GM18951 (cell line): ENCODE results near the gene IMP4.

Experiments used
- POLR2A ChIP-seq: IDR thresholded peaks from 4 replicates; pipeline ENCODE4 v1.6.1; 2011; ENCODE audit warnings: mild to moderate bottlenecking; ENCODE audit not compliant: insufficient read length, insufficient read depth; ENCODE audit errors: extremely low read depth
- in situ Hi-C: fragments of 300-500 bp; cut with MboI; formaldehyde crosslinking; loops from one replicate; pipeline ENCODE4 v1.12.0; 2022; ENCODE audit warnings: low sequenced_read_pairs, mixed read lengths, inconsistent platforms; ENCODE audit not compliant: unreplicated experiment

IMP4 gene, protein sequence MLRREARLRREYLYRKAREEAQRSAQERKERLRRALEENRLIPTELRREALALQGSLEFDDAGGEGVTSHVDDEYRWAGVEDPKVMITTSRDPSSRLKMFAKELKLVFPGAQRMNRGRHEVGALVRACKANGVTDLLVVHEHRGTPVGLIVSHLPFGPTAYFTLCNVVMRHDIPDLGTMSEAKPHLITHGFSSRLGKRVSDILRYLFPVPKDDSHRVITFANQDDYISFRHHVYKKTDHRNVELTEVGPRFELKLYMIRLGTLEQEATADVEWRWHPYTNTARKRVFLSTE

DNA sequence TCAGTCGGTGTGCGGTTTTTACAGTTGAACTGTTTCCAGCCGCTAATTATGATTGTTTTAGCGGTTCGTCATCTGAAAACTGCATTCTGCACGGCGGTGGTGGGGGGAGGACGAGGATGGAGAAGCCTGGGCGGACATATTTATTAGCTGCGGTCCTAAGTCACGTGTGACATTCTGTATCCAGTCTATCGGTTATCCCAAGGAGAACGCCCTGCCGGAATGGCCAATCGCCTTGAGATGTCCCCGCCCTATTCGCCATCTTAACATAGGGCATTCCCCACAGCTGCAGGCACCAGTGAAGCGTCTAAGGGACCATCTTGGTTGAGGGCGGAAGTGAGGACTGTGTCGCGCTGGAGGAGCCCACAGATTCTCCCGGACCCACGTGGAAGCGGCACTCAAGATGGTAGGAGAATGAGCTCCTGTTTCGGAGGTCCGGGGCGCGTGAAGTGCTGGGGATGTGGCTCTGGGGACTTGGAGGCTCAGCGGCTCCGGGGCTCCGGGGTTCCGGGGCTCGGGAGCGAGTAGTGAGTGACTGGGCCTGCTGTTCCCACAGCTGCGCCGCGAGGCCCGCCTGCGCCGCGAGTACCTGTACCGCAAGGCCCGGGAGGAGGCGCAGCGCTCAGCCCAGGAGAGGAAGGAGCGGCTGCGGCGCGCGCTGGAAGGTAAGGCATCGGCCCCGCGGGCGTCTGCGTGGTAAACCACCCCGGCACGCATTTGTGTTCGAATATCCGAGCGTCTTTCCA lies at the start of gene IMP4:
TSS of gene IMP4 (plus strand) at position 365 of the 743 bp plus-strand sequence. CDS start at position 401, 36 bp downstream.
- peak; percentile 85 for TF ChIP-seq POLR2A
- in situ Hi-C loops: loop anchor here (25.0 kb wide), 2 partner anchors 155 to 405 kb away; partner anchors contain the start of genes MZT2B, SMPD4 and TUBA3E

DNA sequence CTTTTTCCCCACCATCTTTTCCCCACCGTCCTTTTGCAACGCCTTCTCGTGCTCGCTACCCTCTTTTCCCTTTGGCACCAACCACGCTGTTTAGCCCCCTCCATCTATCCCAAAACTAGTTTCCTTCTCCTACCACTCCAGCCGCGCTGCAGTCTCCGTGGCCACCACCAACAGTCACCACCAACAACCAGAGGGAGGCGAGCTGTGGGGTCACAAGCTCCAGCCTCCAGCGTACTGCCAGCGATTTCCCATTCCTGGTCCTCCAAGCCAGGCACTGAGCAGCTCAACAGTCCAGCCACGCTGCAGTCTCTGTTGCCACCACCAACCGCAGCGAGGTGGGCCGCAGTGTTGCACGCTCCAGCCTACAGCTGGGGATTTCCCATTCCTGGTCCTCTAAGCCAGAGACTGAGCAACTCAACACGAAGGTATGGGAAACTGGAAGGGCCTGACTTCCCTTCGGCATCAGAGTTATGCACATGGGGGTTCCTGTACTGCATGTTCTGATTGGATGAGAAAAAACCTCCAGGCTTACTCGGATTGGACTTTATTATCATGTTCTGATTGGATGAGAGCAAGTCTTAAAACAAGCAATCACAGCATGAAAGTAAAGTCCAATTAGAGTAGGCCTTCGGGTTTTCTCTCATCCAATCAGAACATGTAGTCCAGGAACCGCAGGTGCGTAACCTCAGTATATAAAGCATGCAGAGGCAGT lies 42.3 kb upstream of the IMP4 start:
- in situ Hi-C loops: no loop called here
- no peak for TF ChIP-seq POLR2A

DNA sequence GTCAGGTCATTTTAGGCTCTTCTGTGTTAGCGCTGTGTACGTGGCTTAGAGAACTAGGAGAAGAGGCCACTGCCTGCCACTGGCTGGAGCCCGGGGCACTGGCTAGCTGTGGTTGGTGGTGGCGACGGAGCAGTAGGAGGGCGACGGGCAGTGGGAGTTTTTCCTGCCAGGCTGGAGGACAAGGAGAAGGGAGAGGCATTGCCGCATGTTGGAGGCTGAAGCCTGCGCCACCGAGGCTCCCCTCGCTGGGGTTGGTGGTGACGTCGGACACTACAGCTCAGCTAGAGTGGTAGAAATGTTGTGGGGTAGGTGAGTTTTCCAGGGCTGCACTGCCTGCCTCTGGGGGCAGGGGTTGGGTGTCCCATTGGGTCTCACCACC lies 41.7 kb upstream of the IMP4 start:
- in situ Hi-C loops: no loop called here
- TF ChIP-seq POLR2A: no peak

DNA sequence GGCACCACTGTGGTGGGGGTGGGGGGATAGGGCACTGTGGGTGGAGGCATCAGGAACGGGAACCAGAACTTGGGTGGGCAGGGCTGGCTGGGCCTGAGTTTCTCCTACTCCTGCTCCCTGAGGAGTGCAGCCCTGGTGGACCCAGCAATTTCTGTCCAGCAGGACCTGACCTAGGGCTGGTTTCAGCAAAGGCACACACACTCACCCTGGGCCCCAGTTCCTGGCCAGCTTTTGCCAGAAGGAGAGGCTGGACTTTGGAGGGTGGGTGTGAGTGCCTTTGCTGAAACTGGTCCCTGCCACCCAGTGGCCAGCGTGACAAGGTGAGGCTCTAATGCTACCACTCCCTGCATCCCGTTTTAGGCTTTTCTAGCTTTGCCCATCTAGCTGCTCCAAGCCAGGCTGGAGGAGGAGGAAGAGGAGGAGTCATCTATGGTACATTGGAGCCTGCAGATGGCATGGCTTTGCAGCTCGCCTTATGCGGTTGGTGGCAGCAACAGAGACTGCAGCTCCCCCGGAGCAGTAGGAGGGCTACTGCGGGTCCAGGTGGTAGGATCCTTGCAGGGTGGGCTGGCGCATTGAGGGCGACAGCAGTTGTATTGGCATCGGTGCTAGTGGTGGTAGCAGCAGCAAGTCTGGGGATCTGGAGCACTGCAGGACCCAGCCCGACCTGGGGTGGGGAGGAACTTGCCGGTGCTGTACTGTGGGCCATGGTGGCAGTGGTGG lies 40.4 kb upstream of the IMP4 start:
- in situ Hi-C loops: no loop called here
- TF ChIP-seq POLR2A: no peak

DNA sequence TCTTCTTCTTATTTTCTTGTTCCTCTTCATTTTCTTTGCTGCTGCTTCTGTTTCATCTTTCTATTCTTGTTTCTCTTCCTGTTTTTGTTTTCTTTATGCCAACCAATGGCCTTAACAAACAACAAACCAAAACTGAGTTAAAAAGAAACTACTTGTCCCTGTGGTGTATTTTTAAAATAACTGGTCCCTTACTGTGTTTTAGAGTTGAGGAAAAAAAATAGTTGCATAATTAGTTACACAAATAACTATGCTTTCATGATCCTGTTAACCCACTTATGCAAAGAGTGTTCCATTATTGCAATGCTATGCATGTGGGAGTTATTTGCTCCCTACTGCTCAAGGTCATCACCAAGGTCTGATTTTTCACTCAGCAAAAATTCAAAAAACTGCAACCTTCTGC lies 39.5 kb upstream of the IMP4 start:
- in situ Hi-C loops: no loop called here
- TF ChIP-seq POLR2A: no peak

DNA sequence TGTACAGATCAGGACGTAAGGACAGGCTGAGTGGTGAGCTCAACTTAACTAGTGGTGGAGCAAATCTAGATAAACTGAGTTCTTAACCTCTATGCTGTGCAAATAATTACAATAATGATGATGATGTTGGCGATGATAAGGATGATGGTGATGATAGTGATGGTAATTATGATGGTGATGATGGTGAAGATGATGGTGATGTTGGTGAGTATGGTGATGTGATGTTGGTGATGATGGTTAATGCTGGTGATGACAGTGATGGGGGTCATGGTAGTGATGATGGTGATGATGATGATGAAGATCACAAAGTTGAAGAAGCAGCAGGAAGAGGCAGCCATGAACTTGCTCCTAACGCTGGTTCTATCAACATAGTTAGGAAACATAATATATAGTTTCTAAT lies 38.0 kb upstream of the IMP4 start:
- no peak for TF ChIP-seq POLR2A
- in situ Hi-C loops: no loop called here

DNA sequence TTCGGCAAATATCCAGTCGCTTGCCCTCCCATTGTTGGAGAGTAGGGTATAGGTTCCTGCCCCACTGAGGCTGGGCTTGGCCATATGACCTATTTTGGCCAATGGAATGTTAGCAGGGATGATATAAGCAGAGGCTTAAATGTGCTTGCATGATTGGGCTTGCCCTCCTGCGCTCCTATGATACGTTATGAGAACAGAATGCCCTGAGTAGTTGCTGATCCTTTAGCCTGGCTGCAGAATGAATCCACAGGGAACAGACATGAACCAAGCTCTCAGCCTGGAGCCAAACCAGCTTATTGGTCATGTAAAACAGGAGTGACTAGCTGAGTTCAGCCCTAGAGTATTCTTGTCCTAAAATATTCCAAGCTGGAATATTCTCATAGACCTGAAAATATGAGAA lies 34.8 kb upstream of the IMP4 start:
- in situ Hi-C loops: no loop called here
- no peak for TF ChIP-seq POLR2A

DNA sequence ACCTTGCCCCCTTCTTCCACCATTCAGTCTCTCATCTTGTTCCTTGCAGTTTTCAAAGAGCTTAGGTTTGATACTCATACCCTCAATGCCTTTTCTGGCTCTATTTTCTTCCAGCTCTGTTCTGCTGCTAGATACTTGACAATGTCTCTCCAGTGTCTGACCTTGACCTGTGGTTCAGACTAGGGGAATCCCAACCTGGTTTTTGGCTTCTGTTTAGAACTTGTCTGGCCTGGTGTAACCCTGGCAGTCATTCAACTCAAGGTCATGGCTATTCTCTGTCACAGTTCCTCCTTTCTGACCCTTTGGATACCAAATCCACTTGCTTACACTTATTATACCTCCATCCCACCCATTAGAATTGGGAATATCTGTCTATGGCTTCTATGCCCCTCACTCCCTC lies 31.8 kb upstream of the IMP4 start:
- no peak for TF ChIP-seq POLR2A
- in situ Hi-C loops: no loop called here

DNA sequence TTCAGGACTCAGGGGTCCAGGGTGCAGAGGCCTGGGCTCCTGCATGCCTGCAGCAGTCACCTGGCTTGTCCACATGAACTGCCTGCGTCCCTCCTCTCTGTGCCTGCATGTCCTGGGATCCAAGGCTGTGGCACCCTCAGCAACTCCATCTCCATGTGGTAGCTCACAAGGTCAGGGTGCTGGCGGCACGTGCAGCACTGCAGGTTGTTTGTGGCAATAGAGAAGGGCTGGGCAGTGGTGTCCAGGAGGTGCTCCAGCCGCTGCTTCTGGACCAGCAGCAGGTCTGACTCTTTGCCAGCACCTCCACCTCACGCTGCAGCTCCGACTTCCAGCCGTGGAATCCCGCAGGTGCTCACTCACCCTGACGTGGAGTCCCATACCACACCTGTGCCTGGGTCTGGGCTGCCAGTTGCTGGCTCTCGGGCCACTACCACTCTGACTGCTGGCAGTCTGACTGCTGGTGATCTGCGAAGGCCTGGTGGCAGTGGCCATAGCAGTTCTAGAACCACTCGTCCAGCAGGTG lies 28.8 kb upstream of the IMP4 start:
- in situ Hi-C loops: no loop called here
- TF ChIP-seq POLR2A: no peak

DNA sequence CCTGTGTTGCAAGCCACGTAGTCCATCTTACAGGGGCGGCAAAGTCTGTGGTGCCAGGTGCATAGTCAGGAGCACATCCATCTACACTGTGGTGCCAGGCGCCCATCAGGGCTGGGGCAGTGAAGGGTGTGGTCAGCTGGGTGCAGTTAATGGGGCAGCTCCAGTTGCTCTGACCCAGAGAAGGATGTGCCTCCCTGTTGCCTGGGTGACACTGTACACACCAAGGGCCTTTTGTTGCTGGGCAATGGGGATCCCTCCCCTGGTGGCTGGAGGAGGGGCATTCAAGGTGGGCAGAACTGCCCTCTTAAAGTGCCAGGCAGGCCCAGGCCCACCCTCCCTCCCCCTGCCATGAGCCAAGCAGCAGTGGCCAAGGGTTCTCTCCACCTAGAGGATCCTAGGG lies 28.3 kb upstream of the IMP4 start:
- no peak for TF ChIP-seq POLR2A
- in situ Hi-C loops: no loop called here

DNA sequence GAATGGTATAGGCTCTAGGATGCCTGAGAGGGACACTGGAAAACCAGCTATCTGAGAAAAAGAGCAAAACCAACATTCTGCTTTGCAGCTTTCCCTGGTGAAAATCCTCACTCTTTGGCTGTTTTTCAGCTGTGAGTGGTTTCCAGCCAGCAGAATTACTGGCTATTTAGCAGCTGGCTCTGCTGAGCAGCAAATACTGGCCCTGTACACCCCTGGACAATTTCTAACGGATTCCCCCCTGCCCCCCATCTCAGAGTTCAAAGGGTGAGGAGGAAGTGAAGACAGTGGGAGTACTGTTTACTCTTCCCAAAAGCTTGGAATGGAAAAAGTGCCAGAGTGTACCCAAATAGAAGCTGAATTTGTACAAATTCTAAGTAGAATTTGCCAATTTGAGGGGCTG lies 26.1 kb upstream of the IMP4 start:
- no peak for TF ChIP-seq POLR2A

DNA sequence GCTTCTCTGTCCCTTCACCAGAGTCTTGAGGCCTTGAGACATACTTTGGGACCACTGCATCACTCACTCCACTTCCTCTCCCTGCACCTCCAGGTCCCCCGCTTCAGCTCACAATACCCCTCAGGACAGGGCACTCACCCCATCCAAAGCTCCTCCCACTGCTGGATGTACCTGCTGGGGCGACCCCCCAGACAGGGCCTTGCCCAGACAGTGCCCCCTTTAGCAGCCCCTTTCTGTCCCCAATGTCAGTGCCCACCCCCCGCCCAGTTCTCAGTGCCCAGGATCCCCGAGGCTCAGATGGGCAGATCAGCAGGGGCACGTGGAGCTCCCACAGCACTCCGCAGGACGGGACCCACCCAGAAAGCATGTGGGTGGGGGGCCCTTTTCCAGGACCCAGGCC lies 23.8 kb upstream of the IMP4 start:
- in situ Hi-C loops: no loop called here
- no peak for TF ChIP-seq POLR2A

More for the DNA sequence above, 26.1 kb upstream of the IMP4 start:
- in situ Hi-C loops: no loop called here

DNA sequence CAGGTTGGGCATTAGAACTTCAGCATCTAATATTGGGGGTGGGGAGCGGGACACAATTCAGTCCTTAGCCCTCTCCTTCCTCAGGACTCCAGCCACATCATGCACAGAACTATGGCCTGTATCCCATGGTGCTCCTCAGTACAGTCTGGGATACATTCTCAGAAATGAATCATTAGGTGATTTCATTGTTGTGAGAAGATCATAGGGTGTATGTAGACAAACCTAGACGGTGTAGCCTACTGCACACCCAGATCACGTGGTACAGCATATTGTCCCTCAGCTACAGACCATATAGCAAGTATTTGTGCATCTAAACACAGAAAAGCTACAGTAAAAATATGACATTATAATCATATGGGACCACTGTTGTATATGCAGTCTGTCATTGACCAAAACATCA lies 23.2 kb upstream of the IMP4 start:
- in situ Hi-C loops: no loop called here
- no peak for TF ChIP-seq POLR2A
